Thyroid gland (tissue), 4 donors: ENCODE data around the gene ULK4. TPM values are rescaled to one million over a fixed set of nuclear protein-coding genes. Genes with fewer than 3 reads are reported as not detected.

ENCODE experiments used
- DNase-seq, 2 donors: peaks; one replicate each; pipeline ENCODE4 v3.0.0-alpha.2; 2019
- H3K27ac ChIP-seq, 3 donors: fragments of 200-600 bp; sonication (generic); 1 replicate in 2 of 3; 2 replicates in 1 of 3; pipeline ENCODE4 v1.5.1; 2016 to 2019; ENCODE audit warnings: mild to moderate bottlenecking in 1 of 3, moderate library complexity in 1 of 3
- H3K27me3 ChIP-seq: fragments of 200-600 bp; sonication (generic); one replicate; pipeline ENCODE4 v1.5.1; 2019
- H3K36me3 ChIP-seq, 2 donors: fragments of 200-600 bp; sonication (generic); one replicate each; pipeline ENCODE4 v1.5.1; 2016 to 2019
- H3K4me1 ChIP-seq, 2 donors: fragments of 200-600 bp; sonication (generic); one replicate each; pipeline ENCODE4 v1.5.1; 2017 to 2019
- H3K4me3 ChIP-seq, 3 donors: fragments of 200-600 bp; sonication (generic); replicated peaks in 1 of 3; 1 replicate in 2 of 3; 2 replicates in 1 of 3; pipeline ENCODE4 v1.5.1; 2016; ENCODE audit warnings: mild to moderate bottlenecking in 1 of 3
- H3K9me3 ChIP-seq: fragments of 200-600 bp; sonication (generic); one replicate; pipeline ENCODE4 v1.5.1; 2017
- POLR2A ChIP-seq, 2 donors: fragments of 450-650 bp; IDR thresholded peaks; one replicate each; pipeline ENCODE4 v1.6.1; 2017; ENCODE audit warnings: antibody characterized with exemption in 2 of 2, mild to moderate bottlenecking in 2 of 2, moderate library complexity in 1 of 2
- WGBS, 2 donors: methylation state at CpG; one replicate each; pipeline ENCODE4 v1.1.5; 2017; 5-methylcytosine and 5-hydroxymethylcytosine counted together
- intact Hi-C: fragments of 100-400 bp; cut with DNase I; formaldehyde crosslinking; loops from one replicate; pipeline ENCODE4 v1.15.1; 2023
- total RNA-seq, 4 donors: library from RNA; depleted of rRNA; stranded (reverse); fragments of >200 nt; gene quantifications; one replicate each; pipeline ENCODE4 v1.2.3, GENCODE V29; 2016
- TF ChIP-seq, protein P1 (sequence below), 6 experiments: fragments of 200-600 bp in 3 of 6; fragments of 450-650 bp in 3 of 6; sonication (generic) in 3 of 6; IDR thresholded peaks; one replicate each; pipeline ENCODE4 v1.5.1; 2016 to 2019; ENCODE audit warnings: antibody characterized with exemption in 6 of 6, mild to moderate bottlenecking in 2 of 6, inconsistent platforms in 1 of 6, moderate library complexity in 1 of 6

Gene ULK4
- total RNA-seq, 4 donors from 2014 or later: 18.7 to 58.2 (median 43.3) TPM

DNA sequence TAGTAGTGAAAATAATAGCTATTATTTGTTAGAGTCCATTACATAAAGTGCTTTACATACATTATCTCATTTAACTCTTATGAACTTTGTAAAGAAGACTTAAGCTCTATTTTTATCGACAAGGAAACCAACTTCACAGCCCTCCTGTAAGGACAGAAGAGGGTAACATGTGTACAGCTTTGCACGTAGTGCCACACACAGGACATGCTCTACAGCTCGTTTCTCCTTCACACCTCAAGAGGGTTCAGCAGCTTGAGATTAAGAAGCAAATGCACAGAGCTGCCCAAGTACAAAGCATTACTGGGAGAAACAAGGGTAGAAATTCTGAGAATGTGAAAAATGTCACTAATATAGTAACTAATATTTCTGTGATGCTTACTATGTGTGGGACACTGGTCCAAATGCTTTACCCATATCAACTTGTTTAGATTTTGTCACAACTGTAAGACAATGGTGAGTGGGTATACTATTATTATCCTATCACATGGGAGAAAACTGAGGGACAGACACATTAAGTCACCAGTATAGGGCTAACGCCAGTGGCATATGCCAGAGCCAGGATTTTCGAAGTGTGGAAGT lies 434.8 kb downstream of the ULK4 start:
- 80 to 81% methylated on average over 5 of the region's 5 CpGs for WGBS, 2 donors

DNA sequence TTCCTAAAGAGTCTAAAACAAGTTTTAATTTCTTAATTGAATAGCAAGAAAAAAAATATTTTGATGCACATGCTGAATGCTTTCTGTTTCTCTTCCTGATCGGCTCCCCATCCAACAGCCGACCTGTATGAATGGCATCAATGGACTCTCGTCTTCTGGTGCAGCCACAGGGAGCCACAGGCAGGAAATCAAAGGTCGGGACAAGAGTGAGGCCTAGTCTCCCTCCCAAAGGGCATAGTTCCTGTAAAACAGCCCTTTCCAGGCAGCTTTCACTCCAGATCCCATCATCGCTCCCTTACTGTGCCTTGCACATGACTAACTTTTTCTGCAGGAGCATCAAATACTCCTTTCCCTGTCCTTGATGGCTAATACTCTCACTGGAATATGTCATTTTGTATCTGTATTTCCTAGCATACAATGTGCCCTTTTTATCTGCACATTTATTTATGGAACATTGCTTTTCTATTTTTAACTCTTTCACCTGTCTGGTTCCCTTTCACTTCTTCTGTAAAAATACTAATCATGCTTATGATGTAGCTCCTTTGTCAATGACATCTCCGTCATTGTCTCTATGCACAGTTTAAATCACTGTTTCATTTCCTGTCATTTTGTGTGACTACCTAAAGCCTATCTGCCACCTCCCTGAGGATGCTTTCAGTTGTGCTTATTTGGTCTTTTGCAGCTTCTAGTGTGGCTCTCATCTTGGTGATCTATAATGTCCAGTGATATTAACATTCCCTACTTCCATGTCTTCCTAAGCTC lies 436.4 kb downstream of the ULK4 start:
- Histone ChIP-seq H3K4me3 (no peak overlapping the region), H3K27ac (no peak overlapping the region), H3K9me3 (no peaks in the 10 kb centered on the region), H3K36me3 (no peaks in the 10 kb centered on the region), H3K4me1 (no peaks in the 10 kb centered on the region), H3K27me3 (no peaks in the 10 kb centered on the region)
- WGBS, 2 donors: 86 to 89% methylated on average over 6 of the region's 6 CpGs
- intact Hi-C loops: no loop called here
- no peak for DNase-seq
- no peak for TF ChIP-seq POLR2A (IDR thresholded peaks at IDR 0.05)
- TF ChIP-seq, protein P1, sequence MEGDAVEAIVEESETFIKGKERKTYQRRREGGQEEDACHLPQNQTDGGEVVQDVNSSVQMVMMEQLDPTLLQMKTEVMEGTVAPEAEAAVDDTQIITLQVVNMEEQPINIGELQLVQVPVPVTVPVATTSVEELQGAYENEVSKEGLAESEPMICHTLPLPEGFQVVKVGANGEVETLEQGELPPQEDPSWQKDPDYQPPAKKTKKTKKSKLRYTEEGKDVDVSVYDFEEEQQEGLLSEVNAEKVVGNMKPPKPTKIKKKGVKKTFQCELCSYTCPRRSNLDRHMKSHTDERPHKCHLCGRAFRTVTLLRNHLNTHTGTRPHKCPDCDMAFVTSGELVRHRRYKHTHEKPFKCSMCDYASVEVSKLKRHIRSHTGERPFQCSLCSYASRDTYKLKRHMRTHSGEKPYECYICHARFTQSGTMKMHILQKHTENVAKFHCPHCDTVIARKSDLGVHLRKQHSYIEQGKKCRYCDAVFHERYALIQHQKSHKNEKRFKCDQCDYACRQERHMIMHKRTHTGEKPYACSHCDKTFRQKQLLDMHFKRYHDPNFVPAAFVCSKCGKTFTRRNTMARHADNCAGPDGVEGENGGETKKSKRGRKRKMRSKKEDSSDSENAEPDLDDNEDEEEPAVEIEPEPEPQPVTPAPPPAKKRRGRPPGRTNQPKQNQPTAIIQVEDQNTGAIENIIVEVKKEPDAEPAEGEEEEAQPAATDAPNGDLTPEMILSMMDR (IDR thresholded peaks at IDR 0.05): no peak

More for the DNA sequence above, 434.8 kb downstream of the ULK4 start:
- Histone ChIP-seq H3K27me3 (no peaks in the 10 kb centered on the region), H3K27ac (no peak overlapping the region), H3K4me3 (no peak overlapping the region), H3K4me1 (no peaks in the 10 kb centered on the region), H3K9me3 (no peaks in the 10 kb centered on the region), H3K36me3 (no peaks in the 10 kb centered on the region)
- no peak for TF ChIP-seq POLR2A (IDR thresholded peaks at IDR 0.05)
- TF ChIP-seq, protein P1 (IDR thresholded peaks at IDR 0.05): no peak
- DNase-seq: no peak
- intact Hi-C loops: no loop called here

DNA sequence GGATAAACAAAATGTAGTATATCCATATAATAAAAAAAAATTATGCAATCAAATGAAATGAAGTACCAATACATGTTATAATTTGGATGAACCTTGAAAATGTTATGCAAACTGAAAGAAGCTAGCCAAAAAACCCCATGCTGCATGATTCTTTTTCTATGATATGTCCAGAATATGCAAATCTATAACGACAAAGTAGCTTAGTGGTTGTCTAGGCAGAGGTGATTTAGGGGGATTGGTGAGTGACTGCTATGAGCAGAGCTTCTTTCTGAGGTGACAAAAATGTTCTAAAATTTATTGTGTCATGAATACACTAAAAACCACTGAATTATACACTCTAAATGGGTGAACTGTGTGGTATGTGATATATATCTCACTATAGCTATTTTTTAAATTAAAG lies 438.0 kb downstream of the ULK4 start:
- Histone ChIP-seq H3K9me3 (no peaks in the 10 kb centered on the region), H3K27me3 (no peaks in the 10 kb centered on the region), H3K36me3 (no peaks in the 10 kb centered on the region), H3K4me3 (no peak overlapping the region), H3K4me1 (no peaks in the 10 kb centered on the region), H3K27ac (no peak overlapping the region)
- intact Hi-C loops: no loop called here
- 90 to 93% methylated on average over 1 of the region's 1 CpG for WGBS, 2 donors
- TF ChIP-seq, protein P1 (IDR thresholded peaks at IDR 0.05): no peak
- no peak for TF ChIP-seq POLR2A (IDR thresholded peaks at IDR 0.05)
- DNase-seq: no peak

DNA sequence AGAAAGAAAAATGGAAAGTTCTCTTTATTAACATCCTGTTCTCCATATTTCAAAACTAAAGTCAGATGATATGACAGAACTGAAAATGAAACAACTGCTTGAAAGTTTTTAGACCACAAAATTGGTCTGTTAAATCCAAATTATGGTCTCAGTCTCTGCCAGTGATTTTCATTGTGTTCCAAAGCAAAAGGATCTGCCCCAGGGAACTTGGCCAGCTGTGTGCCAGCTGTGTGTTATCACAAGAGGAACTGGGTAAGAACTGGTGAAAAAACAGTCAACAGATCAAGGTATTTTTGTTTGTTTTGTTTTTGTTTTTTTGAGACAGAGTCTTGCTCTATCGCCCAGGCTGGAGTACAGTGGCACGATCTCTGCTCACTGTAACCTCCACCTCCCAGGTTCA lies 439.3 kb downstream of the ULK4 start:
- intact Hi-C loops: no loop called here
- Histone ChIP-seq H3K27me3 (no peaks in the 10 kb centered on the region), H3K36me3 (no peaks in the 10 kb centered on the region), H3K4me1 (no peaks in the 10 kb centered on the region), H3K27ac (no peak overlapping the region), H3K9me3 (no peaks in the 10 kb centered on the region), H3K4me3 (no peak overlapping the region)
- WGBS, 2 donors: 36 to 48% methylated on average over 2 of the region's 2 CpGs
- peak in 1 of 2 donors; percentile 29 for DNase-seq
- TF ChIP-seq, protein P1 (IDR thresholded peaks at IDR 0.05): no peak
- TF ChIP-seq POLR2A (IDR thresholded peaks at IDR 0.05): no peak

DNA sequence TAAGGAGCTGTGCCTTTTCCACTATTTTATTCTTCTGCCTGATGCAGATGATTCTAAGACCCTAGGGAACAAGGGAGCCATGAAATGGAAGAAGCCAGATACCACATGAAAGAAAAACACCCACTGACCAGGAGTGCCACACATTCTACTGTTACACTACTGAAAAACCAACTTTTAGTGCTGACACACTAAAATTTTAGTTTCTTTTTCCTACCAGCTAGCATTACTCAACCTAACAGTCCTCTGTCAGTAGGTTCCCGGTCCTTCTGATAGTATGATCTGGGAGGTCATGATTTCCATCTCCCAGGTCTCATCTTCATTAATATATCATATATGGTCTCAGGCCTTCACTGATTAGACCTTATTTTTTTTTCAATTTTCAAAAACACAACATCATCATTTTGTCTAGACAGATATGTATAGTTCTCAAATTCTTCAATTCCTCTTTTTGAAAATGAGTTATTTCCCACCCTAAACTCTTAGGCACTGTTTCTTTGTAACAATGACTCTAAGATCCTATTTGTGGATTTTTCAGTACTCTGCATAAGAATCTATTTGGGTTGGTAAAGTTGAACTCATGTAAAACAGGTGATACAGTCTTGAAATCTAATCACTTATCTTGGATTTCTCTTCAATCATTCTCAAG lies 440.8 kb downstream of the ULK4 start:
- H3K9me3 ChIP-seq: no peaks in the 10 kb centered on the region
- H3K36me3 ChIP-seq: no peaks in the 10 kb centered on the region
- 92 to 93% methylated on average over 1 of the region's 1 CpG for WGBS, 2 donors
- H3K4me1 ChIP-seq: no peaks in the 10 kb centered on the region
- no peak overlapping the region for H3K27ac ChIP-seq
- intact Hi-C loops: no loop called here
- H3K4me3 ChIP-seq: no peak overlapping the region
- TF ChIP-seq, protein P1 (IDR thresholded peaks at IDR 0.05): no peak
- no peak for TF ChIP-seq POLR2A (IDR thresholded peaks at IDR 0.05)
- no peaks in the 10 kb centered on the region for H3K27me3 ChIP-seq
- no peak for DNase-seq
